Activated T-helper 1 cell treated with anti-CD3 and anti-CD28 coated beads, Interleukin-12 subunit alpha, Interleukin-12 subunit beta, Interleukin-2, Interleukin-4 antibody, amounts not matched to agents 30 ng/mL and 10 ng/mL and 1 ng/mL, durations not matched to agents 14 hours and 24 hours and 36 hours (primary cell): ENCODE data around the gene COL6A1. TPM values are rescaled to one million over a fixed set of nuclear protein-coding genes. Genes with fewer than 3 reads are reported as not detected.

Experiments
- DNase-seq: peaks from one replicate; pipeline ENCODE4 v3.0.0; 2021; ENCODE audit warnings: low spot score
- H3K27ac Mint-ChIP-seq: one replicate; pipeline ENCODE4 v1.8.0; 2021; ENCODE audit warnings: mild to moderate bottlenecking, mixed read lengths
- H3K27me3 Mint-ChIP-seq: one replicate; pipeline ENCODE4 v1.8.0; 2022; ENCODE audit warnings: mild to moderate bottlenecking, moderate library complexity, mixed read lengths; ENCODE audit not compliant: insufficient read depth
- H3K36me3 Mint-ChIP-seq: one replicate; pipeline ENCODE4 v1.8.0; 2021; ENCODE audit warnings: low read depth, mixed read lengths
- H3K4me1 Mint-ChIP-seq: one replicate; pipeline ENCODE4 v1.8.0; 2021; ENCODE audit warnings: low read depth, mixed read lengths
- H3K4me3 Mint-ChIP-seq: one replicate; pipeline ENCODE4 v1.8.0; 2021; ENCODE audit warnings: mild to moderate bottlenecking, moderate library complexity, mixed read lengths
- H3K9me3 Mint-ChIP-seq: one replicate; pipeline ENCODE4 v1.8.0; 2021; ENCODE audit warnings: mixed read lengths
- intact Hi-C: fragments of 100-400 bp; cut with micrococcal nuclease; formaldehyde crosslinking; loops from one replicate; pipeline ENCODE4 v1.15.1; 2024
- total RNA-seq: library from RNA; stranded (reverse); gene quantifications from 2 replicates; pipeline ENCODE4 v1.2.3, GENCODE V29; 2022

The COL6A1 gene
- total RNA-seq, 1 donor from 2014 or later = 0.62 TPM

- H3K4me1 Mint-ChIP-seq = no peaks in the 10 kb centered on the region
- DNase-seq = no peak
- no peak overlapping the region for H3K27ac Mint-ChIP-seq
- no peaks in the 10 kb centered on the region for H3K36me3 Mint-ChIP-seq
- H3K27me3 Mint-ChIP-seq = no peaks in the 10 kb centered on the region
- no peaks in the 10 kb centered on the region for H3K9me3 Mint-ChIP-seq
- intact Hi-C loops = no loop called here
- H3K4me3 Mint-ChIP-seq = no peak overlapping the region
Observed at GRCh38 chr21:45992301-45993209, 11.0 kb downstream of the COL6A1 start.

- DNase-seq = no peak
Observed at GRCh38 chr21:45993210-45994085, 11.9 kb downstream of the COL6A1 start.

GRCh38 chr21:45994086-45994661, 12.6 kb downstream of the COL6A1 start:
- no peaks in the 10 kb centered on the region for H3K9me3 Mint-ChIP-seq
- intact Hi-C loops = no loop called here
- H3K36me3 Mint-ChIP-seq = no peaks in the 10 kb centered on the region
- H3K4me3 Mint-ChIP-seq = no peak overlapping the region
- no peaks in the 10 kb centered on the region for H3K27me3 Mint-ChIP-seq
- DNase-seq = no peak
- no peak overlapping the region for H3K27ac Mint-ChIP-seq
- H3K4me1 Mint-ChIP-seq = no peaks in the 10 kb centered on the region

More at GRCh38 chr21:45993210-45994085, 11.9 kb downstream of the COL6A1 start:
- intact Hi-C loops = no loop called here
- Mint-ChIP-seq H3K4me3 (no peak overlapping the region), H3K27ac (no peak overlapping the region), H3K36me3 (no peaks in the 10 kb centered on the region), H3K9me3 (no peaks in the 10 kb centered on the region), H3K4me1 (no peaks in the 10 kb centered on the region), H3K27me3 (no peaks in the 10 kb centered on the region)

GRCh38 chr21:45994759-45995685, 13.5 kb downstream of the COL6A1 start:
- Mint-ChIP-seq H3K36me3 (no peaks in the 10 kb centered on the region), H3K4me3 (no peak overlapping the region), H3K27ac (no peak overlapping the region), H3K27me3 (no peaks in the 10 kb centered on the region), H3K4me1 (no peaks in the 10 kb centered on the region), H3K9me3 (no peaks in the 10 kb centered on the region)
- no peak for DNase-seq
- intact Hi-C loops = no loop called here

DNA sequence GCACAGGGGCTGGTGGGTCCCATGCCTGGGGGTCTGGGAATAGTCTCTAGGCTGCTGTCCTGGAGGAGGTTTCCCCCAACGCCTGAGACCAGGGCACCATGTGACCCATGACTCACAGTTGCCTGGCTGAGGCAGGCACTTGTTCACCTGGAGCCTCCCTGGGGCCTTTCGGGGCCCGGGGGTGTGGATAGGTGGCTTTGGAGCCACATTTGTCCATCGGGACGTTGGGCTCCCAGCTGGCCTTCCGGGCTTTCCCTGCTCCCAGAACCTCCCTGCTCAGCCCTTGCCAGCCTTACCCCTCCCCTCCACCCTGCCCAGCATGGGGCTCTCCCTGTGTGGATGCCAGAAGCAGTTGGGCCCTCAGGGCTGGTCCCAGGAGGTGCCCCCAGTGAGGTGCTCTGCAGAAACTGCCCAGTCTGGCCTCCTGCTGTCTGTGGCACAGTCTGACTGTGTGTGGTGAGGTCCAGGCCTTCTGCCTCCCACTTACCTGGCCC, 14.2 kb downstream of the COL6A1 start:
- H3K4me1 Mint-ChIP-seq = no peaks in the 10 kb centered on the region
- H3K4me3 Mint-ChIP-seq = no peak overlapping the region
- no peaks in the 10 kb centered on the region for H3K27me3 Mint-ChIP-seq
- H3K36me3 Mint-ChIP-seq = no peaks in the 10 kb centered on the region
- H3K9me3 Mint-ChIP-seq = no peaks in the 10 kb centered on the region
- intact Hi-C loops = no loop called here
- DNase-seq = no peak
- no peak overlapping the region for H3K27ac Mint-ChIP-seq

DNA sequence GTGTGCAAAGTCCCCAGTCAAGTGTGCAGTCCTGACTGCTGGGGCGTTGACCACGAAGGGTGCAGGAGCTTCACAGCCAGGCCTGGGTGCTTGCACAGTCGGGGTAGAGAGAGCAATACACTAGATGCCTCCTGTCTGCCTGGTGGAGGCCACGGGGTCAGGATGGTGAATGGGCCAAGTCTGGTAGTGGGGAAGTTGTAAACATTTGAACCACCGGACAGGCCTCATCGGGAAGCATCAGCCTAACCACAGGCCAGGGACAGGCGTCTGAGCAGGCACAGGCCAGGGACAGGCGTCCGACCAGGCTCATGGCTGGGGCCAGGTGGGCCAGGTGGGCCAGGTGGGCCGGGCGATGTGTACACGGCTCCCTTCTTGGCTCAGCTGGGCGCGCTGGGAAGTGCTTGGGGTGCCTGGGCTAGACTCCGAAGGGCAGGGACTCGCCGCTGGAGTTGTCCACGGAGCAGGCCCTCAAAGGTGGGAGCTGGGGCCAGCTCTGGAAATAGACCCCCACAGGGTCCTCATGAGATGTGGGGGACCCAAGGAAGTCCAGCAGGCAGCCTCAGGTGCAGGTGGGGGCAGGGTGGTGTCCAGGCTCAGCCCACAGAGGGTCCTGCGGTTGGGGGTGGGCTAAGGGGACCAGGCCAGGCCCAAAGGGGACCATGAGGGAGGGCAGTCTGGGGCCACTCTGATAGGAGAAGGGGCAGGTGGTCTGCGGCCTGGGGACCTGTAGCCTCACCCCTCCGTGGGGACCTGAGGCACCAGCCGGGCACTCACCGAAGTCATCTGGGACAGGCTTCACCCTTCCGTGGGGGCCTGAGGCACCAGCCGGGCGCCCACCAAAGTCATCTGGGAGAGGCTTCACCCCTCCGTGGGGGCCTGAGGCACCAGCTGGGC, 15.0 kb downstream of the COL6A1 start:
- H3K9me3 Mint-ChIP-seq = no peaks in the 10 kb centered on the region
- no peaks in the 10 kb centered on the region for H3K27me3 Mint-ChIP-seq
- DNase-seq = no peak
- no peaks in the 10 kb centered on the region for H3K4me1 Mint-ChIP-seq
- H3K27ac Mint-ChIP-seq = no peak overlapping the region
- intact Hi-C loops = no loop called here
- H3K4me3 Mint-ChIP-seq = no peak overlapping the region
- H3K36me3 Mint-ChIP-seq = no peaks in the 10 kb centered on the region

DNA sequence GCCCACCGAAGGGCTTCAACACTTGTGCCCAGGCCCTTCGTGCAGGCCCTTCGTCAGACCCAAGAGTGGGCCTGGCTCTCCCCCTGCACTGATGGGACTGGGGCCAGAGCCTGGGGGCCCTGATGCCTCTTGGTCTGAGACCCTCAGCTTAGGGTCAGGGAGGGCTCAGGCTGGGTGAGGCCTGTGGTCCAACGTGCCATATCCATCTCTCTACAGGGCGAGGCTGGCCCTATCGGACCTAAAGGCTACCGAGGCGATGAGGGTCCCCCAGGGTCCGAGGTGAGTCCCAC, 15.6 kb downstream of the COL6A1 start:
- Mint-ChIP-seq H3K27me3 (no peaks in the 10 kb centered on the region), H3K27ac (no peak overlapping the region), H3K36me3 (no peaks in the 10 kb centered on the region), H3K4me3 (no peak overlapping the region), H3K9me3 (no peaks in the 10 kb centered on the region), H3K4me1 (no peaks in the 10 kb centered on the region)
- DNase-seq = no peak
- intact Hi-C loops = no loop called here

DNA sequence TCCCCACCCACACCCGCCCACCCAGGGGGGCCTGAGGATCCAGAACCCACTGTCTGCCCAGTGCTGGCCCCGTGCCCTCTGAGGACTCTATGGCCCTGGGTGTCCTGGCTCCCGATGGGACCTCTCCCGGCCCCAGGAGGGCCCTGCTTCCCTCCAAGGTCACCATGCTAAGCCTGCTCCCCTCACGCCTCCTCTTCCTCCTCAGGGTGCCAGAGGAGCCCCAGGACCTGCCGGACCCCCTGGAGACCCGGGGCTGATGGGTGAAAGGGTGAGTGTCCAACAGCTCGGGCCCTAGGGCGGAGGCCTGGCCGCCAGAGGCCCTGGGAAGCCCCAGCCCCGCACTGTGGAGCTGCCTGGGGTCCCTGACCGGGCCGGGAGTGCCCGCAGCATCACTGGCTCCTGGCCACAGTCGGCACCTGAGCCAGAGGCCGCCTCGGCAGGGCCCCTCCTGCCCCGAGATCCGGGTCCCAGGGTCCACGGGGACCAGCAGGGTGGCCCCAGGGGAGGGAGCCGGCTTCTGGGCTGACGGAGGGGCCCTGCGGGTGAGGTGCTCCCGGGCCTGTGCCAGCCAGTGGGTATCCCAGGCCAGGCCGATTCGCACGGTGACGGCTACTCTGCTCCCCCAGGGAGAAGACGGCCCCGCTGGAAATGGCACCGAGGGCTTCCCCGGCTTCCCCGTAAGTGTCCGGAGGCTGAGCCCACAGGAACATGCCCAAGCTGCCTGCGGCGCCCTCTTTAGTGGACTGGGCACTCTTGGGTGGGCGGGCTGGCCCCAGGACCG, 16.1 kb downstream of the COL6A1 start:
- intact Hi-C loops = no loop called here
- no peaks in the 10 kb centered on the region for H3K36me3 Mint-ChIP-seq
- H3K9me3 Mint-ChIP-seq = no peaks in the 10 kb centered on the region
- H3K4me1 Mint-ChIP-seq = no peaks in the 10 kb centered on the region
- no peak overlapping the region for H3K27ac Mint-ChIP-seq
- DNase-seq = no peak
- H3K27me3 Mint-ChIP-seq = no peaks in the 10 kb centered on the region
- no peak overlapping the region for H3K4me3 Mint-ChIP-seq

DNA sequence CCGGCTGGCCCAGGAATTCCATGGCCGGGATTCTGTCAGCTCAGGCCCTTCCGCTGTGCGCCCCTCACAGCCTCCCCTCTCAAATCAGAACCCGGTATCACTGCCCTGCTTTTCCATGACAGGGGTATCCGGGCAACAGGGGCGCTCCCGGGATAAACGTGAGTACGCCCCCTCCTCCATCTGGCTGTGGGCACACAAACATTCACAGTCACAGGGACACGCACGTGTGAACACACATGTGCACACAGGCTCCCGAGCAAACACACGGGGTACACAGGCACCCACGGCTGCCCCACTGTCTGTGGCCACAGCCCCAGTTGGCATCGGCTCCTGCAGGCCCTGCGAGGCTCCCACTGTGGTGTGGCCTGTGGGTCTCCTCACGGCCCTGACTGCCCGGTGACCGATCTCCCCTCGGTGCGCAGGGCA, 16.7 kb downstream of the COL6A1 start:
- intact Hi-C loops = no loop called here
- H3K4me1 Mint-ChIP-seq = no peaks in the 10 kb centered on the region
- no peaks in the 10 kb centered on the region for H3K9me3 Mint-ChIP-seq
- no peaks in the 10 kb centered on the region for H3K27me3 Mint-ChIP-seq
- no peak overlapping the region for H3K4me3 Mint-ChIP-seq
- DNase-seq = no peak
- no peak overlapping the region for H3K27ac Mint-ChIP-seq
- H3K36me3 Mint-ChIP-seq = no peaks in the 10 kb centered on the region

DNA sequence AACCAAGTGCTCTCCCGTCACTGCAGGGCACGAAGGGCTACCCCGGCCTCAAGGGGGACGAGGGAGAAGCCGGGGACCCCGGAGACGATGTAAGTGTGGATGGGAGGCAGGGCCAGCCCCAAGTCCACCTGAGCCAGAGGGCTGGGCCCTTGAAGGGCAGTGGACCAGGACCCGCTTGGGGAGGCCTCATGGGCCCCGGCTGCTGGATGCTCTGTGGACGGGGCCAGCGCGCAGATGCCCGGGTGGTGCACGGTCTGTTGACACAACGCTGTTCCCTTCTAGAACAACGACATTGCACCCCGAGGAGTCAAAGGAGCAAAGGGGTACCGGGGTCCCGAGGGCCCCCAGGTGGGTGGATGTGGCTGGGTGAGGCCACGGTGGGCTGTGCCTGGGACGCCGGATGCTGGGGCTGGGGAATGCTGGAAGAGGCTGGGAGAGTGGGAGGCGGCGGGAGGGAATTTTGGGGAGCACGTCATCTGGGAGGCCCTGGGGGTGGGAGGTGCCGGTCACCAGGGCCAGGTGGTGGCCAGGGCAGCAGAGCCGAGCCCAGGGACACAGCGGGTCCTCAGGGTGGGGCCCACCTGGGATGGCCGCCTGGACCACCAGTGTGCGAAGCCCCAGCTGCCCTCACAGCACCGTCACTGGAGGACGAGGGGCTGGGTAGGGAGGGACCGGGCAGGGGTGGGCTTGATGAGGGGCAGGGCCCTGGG, 17.5 kb downstream of the COL6A1 start:
- no peaks in the 10 kb centered on the region for H3K4me1 Mint-ChIP-seq
- H3K27ac Mint-ChIP-seq = no peak overlapping the region
- no peaks in the 10 kb centered on the region for H3K27me3 Mint-ChIP-seq
- H3K36me3 Mint-ChIP-seq = no peaks in the 10 kb centered on the region
- no peaks in the 10 kb centered on the region for H3K9me3 Mint-ChIP-seq
- no peak for DNase-seq
- intact Hi-C loops = no loop called here
- H3K4me3 Mint-ChIP-seq = no peak overlapping the region
